Daoy (cell line): Measurements from ENCODE around the gene KCNQ1OT1. TPM values are rescaled to one million over a fixed set of nuclear protein-coding genes. Genes with fewer than 3 reads are reported as not detected.

Experiments used
- DNase-seq: peaks from one replicate; pipeline ENCODE4 v3.0.0-alpha.2; 2015; ENCODE audit warnings: low read depth
- total RNA-seq: library from RNA; depleted of rRNA; stranded (reverse); fragments of >200 nt; shearing (Covaris generic); gene quantifications from 2 replicates; pipeline ENCODE4 v1.2.3, GENCODE V29; 2014

The KCNQ1OT1 gene
- total RNA-seq, 1 experiment from 2014 or later: 1.1 TPM

DNA sequence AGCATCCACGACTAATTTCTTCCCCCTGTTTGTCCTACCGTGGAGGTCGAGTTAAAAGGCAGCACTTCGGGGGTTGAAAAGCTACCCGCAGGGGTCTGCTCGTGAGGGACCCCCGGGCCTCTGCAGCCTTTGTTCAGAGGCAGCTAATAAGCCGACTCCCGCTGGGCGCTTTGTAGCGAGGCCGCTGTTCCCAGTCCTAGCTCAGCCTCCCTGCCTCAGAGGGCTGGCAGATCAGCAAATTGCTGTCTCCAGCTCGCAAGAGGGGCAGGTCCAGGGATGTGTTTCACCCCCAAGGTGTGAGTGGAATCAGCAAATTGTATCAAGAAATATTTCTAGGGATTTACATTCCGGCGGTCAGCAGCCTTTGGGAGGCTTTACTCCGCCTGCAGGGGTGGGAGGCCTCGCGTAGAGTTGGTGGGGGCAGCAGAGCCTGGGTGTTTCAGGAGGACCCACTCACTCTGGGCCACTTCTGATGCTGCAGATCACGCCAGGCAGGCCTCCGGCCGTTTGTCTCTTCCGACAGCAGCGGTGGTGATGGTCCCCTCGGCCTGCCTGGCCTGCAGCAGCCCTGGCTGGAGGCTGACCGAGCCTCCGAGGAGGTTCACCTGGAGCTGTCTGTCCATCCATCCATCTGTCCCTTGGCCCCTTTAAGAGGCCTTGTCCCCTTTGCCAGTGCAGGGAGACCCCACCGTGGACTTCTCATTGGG, 21.6 kb upstream of the KCNQ1OT1 start:
- no peak for DNase-seq

DNA sequence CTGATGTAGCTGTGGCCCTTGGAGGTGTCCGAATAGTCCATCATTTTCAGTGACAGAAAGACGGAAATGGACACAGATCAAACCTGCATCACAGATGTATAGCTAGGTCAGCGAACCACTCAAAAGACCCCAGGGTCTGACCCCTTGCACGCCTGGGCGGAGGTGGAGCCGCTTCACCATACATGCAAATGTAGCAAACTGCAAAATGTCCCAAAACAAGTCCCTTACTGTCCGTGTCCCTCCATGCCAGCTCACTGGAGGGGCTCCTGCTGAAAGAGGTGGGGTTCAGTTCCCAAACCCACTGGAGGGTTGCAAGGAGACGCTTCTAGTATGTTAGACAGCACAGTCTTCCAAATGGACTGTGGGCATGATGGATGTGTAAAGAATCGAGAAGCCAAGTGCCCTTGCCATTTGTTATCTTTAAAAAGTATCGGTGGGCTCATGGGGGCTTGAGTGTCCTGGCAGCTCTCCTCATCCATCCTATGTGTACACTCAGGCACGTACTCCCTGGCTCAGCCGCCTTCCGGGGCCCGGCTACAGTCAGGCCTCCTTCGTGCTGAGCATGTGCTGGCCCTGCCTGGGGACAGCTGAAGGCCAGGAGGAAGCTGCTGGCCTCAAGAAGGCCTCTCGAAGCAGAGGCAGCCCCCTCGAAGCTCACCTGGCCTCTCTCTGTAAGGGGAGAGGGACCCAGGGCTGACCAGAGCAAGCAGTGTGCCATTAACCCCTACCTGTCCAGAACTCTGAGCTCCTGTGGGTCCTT, 20.2 kb upstream of the KCNQ1OT1 start:
- DNase-seq: no peak

DNA sequence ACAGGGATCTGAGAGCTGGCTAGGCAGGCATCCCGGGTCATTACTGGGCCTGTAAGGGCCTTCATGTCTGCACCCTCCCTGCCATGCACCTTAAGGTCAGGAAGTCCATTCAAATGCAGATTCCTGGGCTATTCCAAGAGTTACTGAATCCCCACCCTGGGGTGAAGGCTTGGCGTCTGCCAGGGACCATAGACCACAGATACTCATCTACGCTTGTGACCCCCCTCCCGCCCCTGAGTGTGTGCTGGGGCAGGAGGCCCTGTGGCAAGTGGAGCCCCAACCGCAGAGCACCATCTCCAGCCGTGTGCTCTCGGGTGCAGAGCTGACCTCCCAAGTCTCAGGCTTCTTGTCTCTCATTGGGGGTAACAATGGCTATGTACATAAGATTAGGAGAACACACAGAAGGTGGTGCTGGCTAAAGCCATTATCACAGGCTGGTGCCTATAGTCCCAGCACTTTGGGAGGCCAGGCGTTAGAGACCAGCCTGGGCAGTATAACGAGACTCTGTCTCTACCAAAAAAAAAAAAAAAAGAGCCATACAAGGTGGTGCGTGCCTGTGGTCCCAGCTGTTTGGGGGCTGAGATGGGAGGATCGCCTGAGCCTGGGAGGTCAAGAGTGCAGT, 19.1 kb upstream of the KCNQ1OT1 start:
- DNase-seq: no peak

- no peak for DNase-seq
Observed at GRCh38 chr11:2717561-2718325, 17.9 kb upstream of the KCNQ1OT1 start.

GRCh38 chr11:2716376-2717095, 16.7 kb upstream of the KCNQ1OT1 start:
- DNase-seq: no peak

GRCh38 chr11:2715716-2716350, 16.0 kb upstream of the KCNQ1OT1 start:
- DNase-seq: no peak

DNA sequence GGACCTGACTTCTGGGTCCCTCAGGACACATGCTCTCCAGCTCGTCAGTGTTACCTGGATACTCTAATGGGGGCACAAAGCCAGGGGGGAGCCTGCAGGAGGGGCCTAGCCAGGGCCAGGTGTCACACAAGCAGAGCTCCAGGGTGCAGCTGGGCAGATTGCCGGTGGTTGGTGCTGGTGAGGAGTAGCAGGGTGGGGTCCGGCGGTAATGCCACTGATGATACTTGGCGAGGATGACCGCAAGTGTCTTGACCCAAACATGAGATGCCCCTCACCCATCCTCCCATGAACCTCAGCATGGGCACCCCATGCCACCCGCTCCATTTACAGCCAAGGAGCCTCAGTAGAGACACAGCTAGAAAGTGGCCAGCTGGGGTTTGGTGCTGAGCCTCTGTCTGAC, 15.1 kb upstream of the KCNQ1OT1 start:
- DNase-seq: no peak

DNA sequence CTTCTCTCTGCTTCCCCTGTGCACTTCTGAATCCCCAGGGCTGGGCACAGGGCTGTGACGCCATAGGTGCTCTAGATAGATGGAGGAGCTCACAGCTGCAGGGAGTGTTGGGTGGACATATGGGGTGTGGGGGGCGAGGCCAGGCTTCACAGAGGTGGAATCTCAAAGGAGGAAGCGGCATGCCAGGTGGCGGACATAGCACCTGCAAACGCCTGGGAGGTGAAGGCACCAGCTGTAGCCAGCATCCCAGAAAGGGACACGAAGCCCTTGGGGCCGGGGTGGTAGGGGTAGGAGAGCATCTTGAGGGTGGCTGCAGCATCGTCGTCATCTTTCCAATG, 14.6 kb upstream of the KCNQ1OT1 start:
- no peak for DNase-seq

DNA sequence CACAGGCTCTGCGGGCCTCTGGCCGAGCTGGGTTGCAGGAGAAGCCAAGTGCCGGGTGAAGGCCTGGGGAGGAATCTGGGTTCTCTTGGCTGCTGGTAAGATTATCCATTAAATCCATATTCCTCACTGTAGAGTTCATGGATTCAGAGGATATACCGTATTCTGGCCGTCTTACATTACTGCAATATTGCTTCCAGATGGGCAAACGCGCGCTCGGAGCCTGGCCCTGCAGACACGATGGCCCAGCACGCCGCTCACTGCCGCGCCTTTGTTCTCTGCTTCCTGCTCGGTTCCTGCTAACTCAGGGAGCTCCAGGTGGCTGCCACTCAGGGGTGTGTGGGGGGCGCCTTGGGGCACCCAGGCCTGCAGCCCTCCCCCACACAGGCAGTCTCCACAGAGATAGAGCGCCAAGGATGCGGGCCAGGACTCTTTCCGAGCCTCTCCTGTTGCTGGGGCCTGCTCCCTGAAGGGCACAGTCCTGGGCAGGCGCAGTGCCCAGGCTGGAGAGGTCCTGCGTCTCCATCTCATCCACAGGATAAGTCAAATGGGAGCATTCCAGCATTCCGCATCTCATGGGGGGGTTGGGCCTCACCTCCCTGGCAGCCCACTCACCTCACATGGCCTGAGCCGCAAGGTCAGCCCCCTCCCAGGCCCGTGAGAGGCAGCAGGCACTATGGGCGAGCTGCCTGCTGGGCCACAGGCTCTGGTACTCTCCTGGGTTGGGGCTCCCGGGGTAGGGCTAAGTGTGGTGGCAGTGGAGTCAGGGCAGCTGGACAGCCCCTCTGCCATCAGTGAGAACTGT, 14.1 kb upstream of the KCNQ1OT1 start:
- DNase-seq: no peak

GRCh38 chr11:2713094-2713493, 13.3 kb upstream of the KCNQ1OT1 start:
- DNase-seq: no peak

DNA sequence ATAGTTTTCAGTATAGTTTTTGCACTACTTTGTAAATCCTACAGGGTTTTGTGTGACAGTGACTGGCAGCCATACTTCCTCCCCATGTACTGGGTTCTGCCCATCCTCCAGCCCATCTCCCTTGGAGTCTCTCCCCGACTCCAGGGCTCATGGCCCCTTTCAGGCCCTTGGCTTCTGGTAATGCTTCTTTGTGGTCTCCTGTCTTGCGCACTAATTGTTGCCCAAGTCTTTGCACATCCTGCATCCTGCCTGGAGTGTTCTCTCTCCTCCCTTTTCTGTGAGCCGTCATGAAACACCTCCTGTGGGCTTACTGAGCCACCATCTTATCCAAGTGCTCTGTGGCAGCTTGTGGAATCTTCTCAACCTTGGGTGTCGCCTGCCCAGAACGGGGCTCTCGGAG, 11.4 kb upstream of the KCNQ1OT1 start:
- DNase-seq: no peak

GRCh38 chr11:2709429-2709828, 9.6 kb upstream of the KCNQ1OT1 start:
- DNase-seq: no peak

- DNase-seq: no peak
Observed at GRCh38 chr11:2708757-2709281, 9.0 kb upstream of the KCNQ1OT1 start.

GRCh38 chr11:2708151-2708581, 8.4 kb upstream of the KCNQ1OT1 start:
- no peak for DNase-seq

GRCh38 chr11:2707736-2708135, 7.9 kb upstream of the KCNQ1OT1 start:
- no peak for DNase-seq

- DNase-seq: no peak
Observed at GRCh38 chr11:2706321-2706720, 6.5 kb upstream of the KCNQ1OT1 start.

GRCh38 chr11:2704896-2705606, 5.3 kb upstream of the KCNQ1OT1 start:
- DNase-seq: no peak

- DNase-seq: no peak
Observed at GRCh38 chr11:2704356-2704755, 4.6 kb upstream of the KCNQ1OT1 start.
